M059J (cell line): ENCODE data around the gene ZNF581. TPM values are rescaled to one million over a fixed set of nuclear protein-coding genes. Genes with fewer than 3 reads are reported as not detected.

Experiments
- DNase-seq: peaks from one replicate; pipeline ENCODE4 v3.0.0-alpha.2; 2012; ENCODE audit warnings: low read depth
- total RNA-seq: library from RNA; depleted of rRNA; stranded (reverse); fragments of >200 nt; shearing (Covaris generic); gene quantifications from 2 replicates; pipeline ENCODE4 v1.2.3, GENCODE V29; 2014

The ZNF581 gene
- total RNA-seq, 1 experiment from 2014 or later: 12.6 TPM

DNA sequence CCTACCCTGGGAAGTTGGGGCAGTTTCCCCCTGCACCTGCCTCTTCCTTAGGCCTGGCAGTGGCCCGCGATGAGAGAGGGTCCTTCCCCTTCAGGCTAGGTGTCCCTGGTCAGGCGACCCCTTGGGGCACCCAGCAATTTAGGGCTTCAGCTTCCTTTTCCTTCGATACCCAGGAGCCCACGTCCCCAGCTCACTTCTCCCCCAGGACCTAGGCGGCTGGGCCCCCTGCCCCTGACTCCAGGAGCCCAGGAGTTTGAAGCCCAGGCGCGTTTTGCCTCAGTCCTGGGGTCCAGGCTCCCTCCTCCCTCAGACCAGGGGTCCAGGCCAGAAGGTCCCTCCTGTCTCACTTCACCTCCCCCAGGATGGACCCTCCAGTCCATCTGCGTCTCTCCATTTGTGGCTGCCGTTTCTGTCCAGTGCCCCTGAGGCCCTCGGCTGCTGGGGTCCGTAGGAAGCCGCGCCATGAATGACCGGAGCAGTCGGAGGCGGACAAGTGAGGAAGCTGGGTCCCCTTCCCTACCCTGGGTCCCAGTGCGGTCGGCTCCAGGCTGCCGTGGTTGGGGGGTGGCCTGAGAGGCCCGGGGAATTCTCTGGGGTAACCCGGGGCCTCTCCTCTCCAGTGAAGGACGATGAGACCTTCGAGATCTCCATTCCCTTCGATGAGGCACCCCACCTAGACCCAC lies 5.3 kb downstream of the ZNF581 start:
- no peak for DNase-seq

DNA sequence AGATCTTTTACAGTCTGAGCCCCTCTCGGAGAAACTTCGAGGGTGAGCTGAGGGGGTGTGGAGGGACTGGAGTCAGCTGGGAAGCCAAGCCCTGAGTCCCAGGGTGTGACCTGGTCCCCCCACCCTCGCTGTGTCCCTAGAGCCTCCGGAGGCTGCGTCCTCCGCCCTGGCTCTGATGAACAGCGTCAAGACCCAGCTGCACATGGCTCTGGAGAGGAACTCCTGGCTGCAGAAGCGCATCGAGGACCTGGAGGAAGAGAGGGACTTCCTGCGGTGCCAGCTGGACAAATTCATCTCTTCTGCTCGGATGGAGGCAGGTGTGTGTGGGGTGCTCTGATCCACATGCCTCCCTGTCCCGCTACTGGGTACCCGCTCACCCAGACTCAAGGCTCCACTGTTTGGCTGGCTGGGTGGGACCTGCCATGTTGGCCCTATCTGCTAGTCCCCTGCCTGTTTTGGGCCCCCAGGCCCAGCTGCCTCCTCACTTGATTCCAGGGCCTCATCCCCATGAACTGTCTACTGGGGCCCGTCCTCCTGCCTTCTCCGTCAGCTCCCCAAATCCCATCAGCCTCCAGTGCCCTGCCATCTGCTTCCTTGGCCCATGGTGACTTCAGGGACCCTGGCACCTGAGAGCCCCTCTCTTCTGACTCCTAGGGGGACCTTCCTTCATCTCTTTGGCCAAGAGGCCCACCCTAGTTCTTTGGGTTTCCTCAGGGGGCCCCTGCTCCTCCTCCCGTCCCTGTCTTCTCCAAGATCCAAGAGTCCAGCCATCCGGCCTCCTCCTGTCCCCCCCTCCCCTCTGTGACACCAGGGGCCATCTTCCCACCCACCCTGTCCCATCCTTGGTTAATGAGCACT lies 6.0 kb downstream of the ZNF581 start:
- DNase-seq: no peak

DNA sequence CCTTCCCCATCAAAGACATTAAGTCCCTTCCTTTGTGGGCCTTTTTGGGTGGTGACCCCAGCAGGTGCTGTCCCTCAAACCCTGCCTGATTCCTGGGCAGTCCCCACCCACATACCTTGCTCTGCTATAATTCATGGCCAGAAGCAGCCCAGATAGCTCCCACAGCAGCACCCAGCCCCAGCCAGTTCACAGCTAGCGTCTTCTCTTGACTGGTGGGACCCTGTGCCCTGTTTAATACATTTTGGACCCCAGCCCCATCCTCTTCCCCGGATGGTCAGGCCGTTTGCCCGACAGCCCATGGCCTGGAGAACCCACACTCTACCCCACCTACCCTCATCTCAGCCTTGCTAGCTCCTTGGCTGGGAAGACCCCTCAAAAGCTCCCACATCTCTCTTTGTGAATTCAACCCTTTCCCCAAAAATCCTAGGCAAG lies 6.7 kb downstream of the ZNF581 start:
- DNase-seq: no peak

DNA sequence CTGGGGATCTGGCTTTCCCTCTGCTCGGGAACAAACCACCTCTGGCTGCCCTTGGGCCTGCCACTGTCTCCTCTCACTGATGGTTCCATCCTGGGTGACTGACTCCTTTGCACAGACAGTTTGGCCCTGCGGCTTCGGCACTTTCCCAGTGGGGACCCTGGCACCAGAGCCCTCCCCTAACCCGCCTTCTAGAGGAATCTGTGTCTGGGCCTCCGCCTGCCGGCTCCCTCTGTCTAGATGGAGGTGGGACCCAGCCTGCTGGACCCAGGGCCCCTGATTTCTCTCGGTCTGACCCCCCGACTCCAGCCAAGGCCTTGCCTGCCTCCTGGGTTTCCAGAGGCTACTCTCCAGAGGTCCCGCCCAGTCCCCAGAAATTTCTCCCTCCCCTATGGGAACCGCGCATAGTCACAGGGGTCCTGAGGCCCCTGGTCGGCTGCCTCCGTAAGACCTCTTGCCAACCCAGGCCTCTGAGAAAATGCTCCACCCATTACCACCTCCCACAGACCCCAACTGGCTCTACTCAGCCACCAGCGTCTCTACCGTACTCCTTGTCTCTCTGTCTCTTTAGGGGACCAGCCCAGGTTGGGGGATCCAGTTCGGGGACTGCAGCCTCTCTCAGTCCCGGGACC lies 7.3 kb downstream of the ZNF581 start:
- no peak for DNase-seq

DNA sequence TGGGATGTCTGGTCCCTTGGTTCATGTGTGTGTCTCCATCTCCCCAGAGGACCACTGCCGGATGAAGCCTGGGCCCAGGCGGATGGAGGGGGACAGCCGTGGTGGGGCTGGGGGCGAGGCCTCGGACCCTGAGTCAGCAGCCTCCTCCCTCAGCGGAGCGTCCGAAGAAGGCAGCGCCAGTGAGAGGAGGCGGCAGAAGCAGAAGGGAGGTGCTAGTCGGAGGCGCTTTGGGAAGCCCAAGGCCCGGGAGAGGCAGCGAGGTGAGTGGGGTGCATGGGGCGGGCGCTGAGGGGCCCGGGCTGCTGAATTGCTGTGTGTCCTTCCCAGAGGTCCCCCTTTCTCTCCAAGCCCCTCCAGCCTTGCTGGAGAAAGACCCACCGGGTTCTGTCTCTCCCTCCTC lies 7.8 kb downstream of the ZNF581 start:
- DNase-seq: no peak

DNA sequence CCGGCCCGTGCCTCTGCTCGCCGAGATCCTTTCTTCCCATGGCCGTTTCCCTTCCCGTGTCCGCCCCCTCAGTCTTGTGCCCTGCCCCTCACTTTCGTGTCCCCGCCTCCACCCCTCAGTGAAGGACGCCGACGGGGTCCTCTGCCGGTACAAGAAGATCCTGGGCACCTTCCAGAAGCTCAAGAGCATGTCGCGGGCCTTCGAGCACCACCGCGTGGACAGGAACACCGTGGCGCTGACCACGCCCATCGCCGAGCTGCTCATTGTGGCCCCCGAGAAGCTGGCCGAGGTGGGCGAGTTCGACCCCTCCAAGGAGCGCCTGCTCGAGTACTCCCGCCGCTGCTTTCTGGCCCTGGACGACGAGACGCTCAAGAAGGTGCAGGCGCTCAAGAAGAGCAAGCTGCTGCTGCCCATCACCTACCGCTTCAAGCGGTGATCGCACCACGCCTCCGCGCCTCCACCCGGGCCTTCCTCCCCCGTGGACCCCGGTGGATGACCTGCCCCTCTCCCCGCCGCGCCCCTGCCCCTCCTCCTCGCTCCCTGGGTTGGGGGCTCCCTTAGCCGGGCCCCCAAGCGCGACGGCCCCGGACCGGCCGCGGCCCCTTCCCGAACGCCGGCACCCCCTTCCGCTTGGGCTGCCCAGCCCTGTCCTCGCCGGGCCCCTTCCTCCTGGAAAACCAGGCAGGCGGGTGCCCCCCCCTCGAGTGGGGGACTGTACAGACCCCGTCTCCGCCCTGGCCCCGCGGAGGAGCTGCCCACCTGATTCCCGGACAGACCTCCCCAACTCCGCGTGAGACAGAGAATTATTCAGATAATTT lies 9.1 kb downstream of the ZNF581 start:
- no peak for DNase-seq

DNA sequence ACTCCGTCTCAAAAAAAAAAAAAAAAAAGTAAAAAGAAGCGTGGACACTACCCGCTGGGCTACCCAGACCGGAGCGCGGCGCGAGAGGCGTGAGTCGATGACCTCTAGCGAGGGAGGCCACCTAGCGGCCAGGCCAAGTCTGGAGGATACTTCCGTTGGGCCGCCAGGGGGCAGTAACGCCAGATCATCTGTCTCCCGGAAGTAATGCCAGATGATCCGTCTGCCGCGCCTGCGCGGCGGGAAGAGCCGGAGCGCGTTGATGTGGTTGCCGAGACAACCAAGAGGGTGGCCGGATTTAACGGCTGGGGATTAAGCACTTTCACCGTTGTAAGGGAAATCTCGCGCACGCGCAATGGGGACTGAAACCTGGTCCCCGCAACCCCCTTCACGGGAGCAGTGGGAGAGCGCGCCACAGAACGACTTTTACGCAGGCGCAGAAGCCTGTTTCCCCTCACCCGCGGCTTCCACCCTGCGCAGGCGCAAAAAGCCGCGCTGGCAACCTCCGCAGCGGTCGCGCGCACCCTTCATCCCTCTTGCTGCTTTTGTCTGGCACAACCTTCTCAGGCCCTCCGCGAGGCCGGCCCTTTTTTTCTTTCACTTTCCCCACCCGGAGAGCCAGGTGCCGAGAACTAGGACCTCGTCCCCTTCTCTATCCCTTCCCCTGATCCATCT lies 10.3 kb downstream of the ZNF581 start:
- DNase-seq: peak; percentile 99

DNA sequence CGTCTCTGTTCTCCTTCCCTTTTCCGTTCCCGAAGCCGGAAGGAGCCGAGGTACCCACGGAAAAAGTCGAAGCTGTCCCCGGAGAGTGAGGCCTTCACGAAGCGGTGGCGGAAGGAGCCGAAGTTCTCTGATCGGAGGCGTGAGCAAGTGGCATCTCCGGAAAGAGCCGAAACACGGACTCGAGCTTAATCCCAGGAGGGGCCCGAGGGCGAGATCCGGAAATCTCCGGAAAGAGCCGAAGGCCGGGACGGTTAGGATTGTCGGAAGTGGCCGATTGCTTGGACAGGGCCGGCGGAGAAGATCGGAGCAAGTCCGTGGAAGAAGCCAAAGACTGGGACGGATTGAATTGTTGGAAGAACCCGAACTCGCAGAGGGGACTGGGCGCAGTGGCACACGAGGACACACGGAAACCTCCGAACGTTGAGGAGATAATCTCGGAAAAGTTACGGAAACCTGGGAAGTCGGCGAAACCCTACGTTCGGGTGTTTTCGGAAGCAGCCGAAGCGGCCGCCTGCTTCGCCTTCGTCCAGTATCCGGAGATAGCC lies 10.9 kb downstream of the ZNF581 start:
- peak; percentile 99 for DNase-seq

DNA sequence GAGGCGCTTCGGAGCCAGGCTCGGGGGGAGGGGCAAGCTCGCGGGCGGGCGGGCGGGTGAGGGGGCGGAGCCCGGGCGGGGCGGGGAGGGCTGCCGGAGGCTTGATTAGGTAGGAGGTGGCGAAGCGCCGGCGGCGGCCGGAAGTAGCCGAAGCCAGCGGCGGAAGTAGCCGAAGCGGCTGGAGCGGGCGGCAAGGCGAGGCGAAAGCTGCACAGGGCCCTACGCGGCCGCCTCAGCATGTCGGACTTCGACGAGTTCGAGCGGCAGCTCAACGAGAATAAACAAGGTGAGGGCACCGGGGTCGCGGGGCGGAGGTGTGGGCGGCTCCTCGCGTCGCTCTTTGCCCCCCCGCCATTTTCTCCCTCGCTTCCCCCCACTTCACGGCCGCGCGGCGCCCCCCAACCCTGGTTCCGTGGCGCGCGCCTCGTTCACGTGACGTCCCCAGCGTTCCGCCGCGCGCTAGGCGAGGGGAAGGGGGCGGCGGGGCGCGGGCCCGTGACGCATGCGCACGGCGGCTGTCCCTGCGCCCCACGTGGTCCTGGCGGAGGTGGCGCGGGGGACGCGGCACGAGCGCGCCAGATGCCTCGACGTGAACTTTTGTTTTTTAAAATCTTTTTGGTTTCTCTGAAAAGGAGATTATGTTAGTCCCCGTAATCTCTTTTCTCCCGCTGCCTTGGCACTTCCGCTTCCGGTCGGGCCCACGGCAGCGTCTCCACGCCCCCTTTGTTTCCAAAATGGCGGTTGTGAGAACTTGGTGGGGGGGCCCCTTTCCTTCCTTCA lies 11.6 kb downstream of the ZNF581 start, which contains the start of gene U2AF2:
Gene U2AF2, plus strand, starts transcription at position 168 of the 780 bp plus-strand sequence. Its CDS starts 70 bp downstream, at position 238.
- peak; percentile 82 for DNase-seq

DNA sequence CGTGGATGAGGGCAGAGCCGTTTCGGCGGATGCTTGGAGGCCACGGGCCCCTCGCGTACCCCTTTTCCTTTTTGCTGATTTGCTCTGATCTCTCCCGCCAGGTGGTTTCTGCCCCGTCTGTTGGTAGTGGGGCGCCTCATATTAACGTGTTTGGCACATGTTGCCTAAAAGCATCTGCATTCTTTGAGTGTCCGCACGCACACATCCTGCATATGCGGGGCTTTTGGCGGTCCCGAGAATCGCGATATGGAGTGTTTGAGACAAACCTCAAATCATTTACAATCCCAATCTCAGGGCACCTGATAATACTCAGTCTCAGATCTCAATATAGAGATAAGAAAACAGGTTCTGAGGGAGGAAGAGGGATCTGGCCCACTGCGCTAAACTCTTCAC lies 12.2 kb downstream of the ZNF581 start:
- no peak for DNase-seq

DNA sequence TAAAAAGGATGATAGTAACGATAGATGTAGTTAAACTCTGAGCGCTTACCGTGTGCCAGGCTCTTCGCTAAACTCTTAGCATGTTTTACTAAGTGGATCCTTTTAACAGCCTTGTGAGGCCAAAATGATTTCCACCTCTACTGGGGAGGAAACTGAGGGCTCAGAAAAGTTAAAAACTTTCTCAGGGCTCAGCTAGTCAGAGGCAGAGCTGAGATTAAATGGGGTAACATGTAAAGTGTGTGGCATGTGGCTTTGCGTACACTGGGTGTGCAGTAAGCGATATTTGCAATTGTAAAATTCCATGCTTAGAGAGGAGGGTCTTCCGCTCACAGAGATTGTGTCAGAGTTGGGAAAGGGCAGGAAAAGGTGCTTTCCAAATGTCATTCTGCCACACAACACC lies 13.1 kb downstream of the ZNF581 start:
- no peak for DNase-seq

DNA sequence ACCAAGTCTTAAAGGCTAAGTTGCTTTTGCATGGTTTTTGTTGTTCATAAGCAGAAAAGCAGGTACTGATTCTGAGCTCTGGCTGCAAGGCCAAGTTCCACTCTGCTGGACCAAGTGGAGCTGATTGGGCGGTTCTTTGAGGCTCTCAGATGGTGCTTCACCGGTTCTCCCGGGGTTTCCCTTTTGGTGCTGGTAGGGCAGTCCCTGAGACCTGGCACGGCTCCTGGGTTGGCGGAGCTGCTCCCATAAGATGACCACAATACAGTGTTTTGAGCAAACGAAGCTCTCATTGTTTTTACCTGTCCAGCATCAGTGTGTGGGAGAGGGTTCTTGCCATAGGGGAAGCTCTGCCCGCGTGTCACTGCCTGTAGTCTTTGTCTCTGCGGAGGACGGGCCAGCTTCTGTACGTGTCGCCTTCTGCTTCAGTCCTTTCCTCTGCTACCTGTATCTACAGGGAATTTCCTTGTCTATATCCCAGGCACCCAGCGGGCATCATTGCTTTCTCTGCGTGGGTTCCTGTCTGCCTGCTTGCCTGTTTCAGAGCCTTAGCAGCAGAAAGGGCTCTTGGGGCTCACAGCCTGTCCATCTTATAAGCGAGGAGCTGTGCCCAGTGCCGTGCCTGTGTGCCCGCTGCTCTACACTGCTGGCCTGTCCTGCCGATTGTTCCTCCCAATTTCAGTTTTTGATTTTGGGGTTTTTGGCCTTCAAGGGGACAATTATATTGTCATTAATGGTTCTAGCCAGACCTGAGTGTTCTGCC lies 13.7 kb downstream of the ZNF581 start:
- no peak for DNase-seq

DNA sequence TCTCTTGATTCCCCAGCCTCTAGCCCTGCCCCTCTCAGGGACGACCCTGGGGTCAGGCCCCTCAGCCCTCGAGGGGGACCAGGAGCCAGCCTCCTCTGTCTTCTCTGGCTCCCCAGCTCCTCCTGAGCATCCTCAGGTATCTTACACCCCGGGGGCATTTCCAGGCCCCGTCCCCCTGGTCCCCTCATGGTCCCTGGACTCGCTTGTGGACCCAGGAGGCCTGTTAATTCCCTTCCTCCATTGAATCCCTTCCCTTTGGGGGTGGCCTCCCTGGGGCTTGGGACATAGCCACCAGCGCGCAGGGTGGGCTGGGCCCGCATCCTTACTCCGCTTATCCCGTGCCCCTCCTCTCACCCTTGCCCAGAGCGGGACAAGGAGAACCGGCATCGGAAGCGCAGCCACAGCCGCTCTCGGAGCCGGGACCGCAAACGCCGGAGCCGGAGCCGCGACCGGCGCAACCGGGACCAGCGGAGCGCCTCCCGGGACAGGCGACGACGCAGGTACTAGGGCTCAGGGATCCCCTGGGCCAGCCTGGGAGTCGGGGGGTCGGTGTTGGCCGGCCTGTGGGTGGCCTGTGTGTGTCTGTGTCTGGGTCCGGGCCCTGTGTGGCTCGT lies 15.5 kb downstream of the ZNF581 start:
- DNase-seq: no peak

DNA sequence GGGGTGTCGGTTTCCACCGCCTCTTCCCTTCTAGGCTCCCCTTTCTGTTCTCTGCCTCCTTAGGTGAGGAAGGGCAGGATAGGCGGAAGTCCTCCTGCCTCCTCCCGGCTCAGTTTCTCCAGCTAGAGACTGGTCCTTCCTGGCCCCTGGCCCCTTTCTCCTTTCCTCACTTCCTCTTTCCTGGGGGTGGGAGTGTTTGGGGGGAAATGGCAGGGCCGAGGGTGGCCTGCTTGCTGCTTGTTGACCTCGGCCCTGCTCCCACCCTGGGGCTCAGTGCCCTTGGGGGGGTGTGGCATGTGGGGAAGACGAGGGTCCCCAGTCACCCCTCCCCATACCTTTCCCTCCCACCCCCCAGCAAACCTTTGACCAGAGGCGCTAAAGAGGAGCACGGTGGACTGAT lies 16.4 kb downstream of the ZNF581 start:
- DNase-seq: no peak

DNA sequence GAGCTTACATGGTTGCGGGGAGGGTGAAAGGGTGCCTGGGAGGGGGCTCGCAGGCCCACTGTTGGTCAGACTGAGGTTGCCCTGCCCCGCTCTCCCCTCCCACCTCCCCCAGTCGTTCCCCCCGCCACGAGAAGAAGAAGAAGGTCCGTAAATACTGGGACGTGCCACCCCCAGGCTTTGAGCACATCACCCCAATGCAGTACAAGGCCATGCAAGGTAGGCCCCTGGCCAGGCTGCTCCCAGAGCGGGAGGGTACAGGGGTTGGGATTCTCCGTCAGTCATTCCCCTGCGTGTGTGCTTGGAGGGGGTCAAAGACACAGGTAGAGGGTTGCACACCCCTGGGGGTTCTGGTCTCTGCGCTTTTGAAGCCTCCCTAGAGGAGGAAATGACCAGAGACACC lies 17.0 kb downstream of the ZNF581 start:
- no peak for DNase-seq

DNA sequence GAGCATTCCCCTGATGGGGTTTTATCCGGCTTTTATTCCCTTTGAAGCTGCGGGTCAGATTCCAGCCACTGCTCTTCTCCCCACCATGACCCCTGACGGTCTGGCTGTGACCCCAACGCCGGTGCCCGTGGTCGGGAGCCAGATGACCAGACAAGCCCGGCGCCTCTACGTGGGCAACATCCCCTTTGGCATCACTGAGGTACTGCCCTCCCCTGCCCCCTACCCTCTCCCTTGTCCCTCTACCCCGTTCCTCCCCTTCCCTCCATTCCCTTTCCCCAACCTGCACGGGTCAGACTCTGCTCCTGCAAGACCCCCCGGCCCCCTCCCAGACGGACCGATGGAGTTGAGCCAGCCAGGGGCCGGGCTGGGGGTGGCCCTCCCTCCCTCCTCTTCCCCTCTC lies 17.5 kb downstream of the ZNF581 start:
- DNase-seq: no peak

DNA sequence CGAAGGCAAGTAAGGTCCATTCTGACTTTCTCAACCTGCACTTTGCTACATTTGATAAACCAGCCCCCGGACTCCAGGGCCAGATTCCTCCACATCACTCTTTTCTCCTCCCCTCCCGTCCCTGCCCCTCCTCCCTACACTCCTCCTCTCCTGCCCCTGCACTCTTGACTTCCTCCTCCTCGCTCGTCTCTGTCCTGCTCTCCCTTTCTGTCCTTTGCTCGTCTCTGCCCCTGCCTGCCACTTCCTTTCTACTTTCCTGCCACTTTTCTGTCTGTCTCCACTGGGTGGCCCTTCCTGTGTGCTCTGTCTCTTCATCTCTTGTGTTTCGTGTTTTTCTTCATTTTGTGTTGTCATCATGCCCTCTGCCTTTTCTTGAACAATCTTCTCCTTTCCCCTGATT lies 18.4 kb downstream of the ZNF581 start:
- DNase-seq: no peak

DNA sequence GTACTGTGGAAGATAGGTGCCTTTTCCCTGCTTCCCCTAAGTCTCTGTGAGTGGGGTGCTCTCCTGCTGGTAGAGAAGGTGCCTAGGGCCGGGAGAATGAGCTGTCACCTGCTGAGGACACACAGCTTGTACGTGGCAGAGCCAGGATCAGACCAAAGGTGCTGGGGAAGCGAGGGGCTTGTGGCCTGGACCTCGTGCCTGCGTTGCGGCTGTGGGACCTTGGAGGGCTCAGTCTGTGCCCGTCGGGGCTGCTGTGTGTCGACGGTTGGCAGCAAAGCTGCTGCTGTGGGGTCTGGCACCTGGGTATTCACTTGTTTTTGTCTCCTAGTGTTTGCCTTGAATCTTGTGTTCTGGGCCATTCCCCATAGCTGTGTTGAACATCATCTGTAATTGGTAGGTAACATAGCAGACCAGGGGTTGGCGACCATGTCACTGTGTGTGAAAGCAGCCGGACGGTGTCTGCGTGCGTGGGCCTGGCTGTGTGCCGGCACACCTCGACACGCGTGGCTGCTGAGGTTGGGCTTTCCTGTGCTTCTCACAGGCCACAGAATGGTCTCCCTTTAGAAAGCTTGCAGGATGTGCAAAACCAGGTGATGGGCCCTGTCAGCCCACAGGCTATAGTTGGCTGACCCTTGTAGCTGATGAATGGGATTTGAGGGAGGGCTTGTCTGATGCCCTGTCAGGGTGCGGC lies 20.5 kb downstream of the ZNF581 start:
- DNase-seq: no peak
